ENCODE results near the gene CACNA1D.
"Not testable (repeated sequence)": the region's sequence is repeated elsewhere in the genome, so short reads cannot be mapped to it uniquely, and the experiment has no call there.

CACNA1D gene

GRCh38 chr3:53493963-53494791 is at the start of gene CACNA1D:
CACNA1D (plus strand) TSS chr3:53494611; CDS start chr3:53495167, 556 bp downstream.
- Histone ChIP-seq H3K27me3 (ENCODE audit: control insufficient read depth, insufficient read depth, low read length) (peaks cover 82% of the 10 kb centered on the region), H3K9me3 (ENCODE audit: control insufficient read depth, insufficient read depth, low read depth, low read length) (no peaks in the 10 kb centered on the region), H3K27ac (ENCODE audit: low read depth, low read length) (no peak within 1 kb of the TSS), H3K4me3 (ENCODE audit: low read depth, low read length) (peak within 1 kb of the TSS; percentile 74), H3K36me3 (ENCODE audit: control insufficient read depth, insufficient read depth, low read length) (no peaks in the 10 kb centered on the region), H3K9ac (ENCODE audit: low read length) (peak within 1 kb of the TSS; percentile 12), H3K4me1 (ENCODE audit: control insufficient read depth, insufficient read depth, low read length) (peaks cover 9% of the 10 kb centered on the region; the same call in 1 of the 2 replicates)

- Histone ChIP-seq H3K9me3 (ENCODE audit: control insufficient read depth, insufficient read depth, low read depth, low read length) (no peaks in the 10 kb centered on the region), H3K27me3 (ENCODE audit: control insufficient read depth, insufficient read depth, low read length) (peaks cover 35% of the 10 kb centered on the region), H3K4me3 (ENCODE audit: low read depth, low read length) (no peak overlapping the region), H3K27ac (ENCODE audit: low read depth, low read length) (no peak overlapping the region), H3K9ac (ENCODE audit: low read length) (no peak overlapping the region), H3K36me3 (ENCODE audit: control insufficient read depth, insufficient read depth, low read length) (no peaks in the 10 kb centered on the region), H3K4me1 (ENCODE audit: control insufficient read depth, insufficient read depth, low read length) (no peaks in the 10 kb centered on the region)
Observed at GRCh38 chr3:53457068-53457467, 37.3 kb upstream of the CACNA1D start.

GRCh38 chr3:53460326-53460725 is 34.1 kb upstream of the CACNA1D start:
- no peaks in the 10 kb centered on the region for H3K9me3 ChIP-seq (ENCODE audit: control insufficient read depth, insufficient read depth, low read depth, low read length)
- no peaks in the 10 kb centered on the region for H3K4me1 ChIP-seq (ENCODE audit: control insufficient read depth, insufficient read depth, low read length)
- H3K4me3 ChIP-seq (ENCODE audit: low read depth, low read length) = no peak overlapping the region
- no peaks in the 10 kb centered on the region for H3K36me3 ChIP-seq (ENCODE audit: control insufficient read depth, insufficient read depth, low read length)
- no peak overlapping the region for H3K9ac ChIP-seq (ENCODE audit: low read length)
- H3K27me3 ChIP-seq (ENCODE audit: control insufficient read depth, insufficient read depth, low read length) = peaks cover 22% of the 10 kb centered on the region; the same call in 1 of the 2 replicates
- no peak overlapping the region for H3K27ac ChIP-seq (ENCODE audit: low read depth, low read length)

GRCh38 chr3:53464424-53464823 is 30.0 kb upstream of the CACNA1D start:
- no peak overlapping the region for H3K4me3 ChIP-seq (ENCODE audit: low read depth, low read length)
- no peak overlapping the region for H3K9ac ChIP-seq (ENCODE audit: low read length)
- no peaks in the 10 kb centered on the region; the same call in 1 of the 2 replicates for H3K27me3 ChIP-seq (ENCODE audit: control insufficient read depth, insufficient read depth, low read length)
- no peaks in the 10 kb centered on the region for H3K4me1 ChIP-seq (ENCODE audit: control insufficient read depth, insufficient read depth, low read length)
- H3K36me3 ChIP-seq (ENCODE audit: control insufficient read depth, insufficient read depth, low read length) = no peaks in the 10 kb centered on the region
- H3K9me3 ChIP-seq (ENCODE audit: control insufficient read depth, insufficient read depth, low read depth, low read length) = no peaks in the 10 kb centered on the region
- H3K27ac ChIP-seq (ENCODE audit: low read depth, low read length) = no peak overlapping the region

- H3K36me3 ChIP-seq (ENCODE audit: control insufficient read depth, insufficient read depth, low read length) = not testable (repeated sequence)
Observed at GRCh38 chr3:53469758-53470157, 24.7 kb upstream of the CACNA1D start.

GRCh38 chr3:53473422-53473821 is 21.0 kb upstream of the CACNA1D start:
- H3K9ac ChIP-seq (ENCODE audit: low read length) = no peak overlapping the region
- H3K4me3 ChIP-seq (ENCODE audit: low read depth, low read length) = no peak overlapping the region
- H3K4me1 ChIP-seq (ENCODE audit: control insufficient read depth, insufficient read depth, low read length) = peaks cover 10% of the 10 kb centered on the region; the same call in 1 of the 2 replicates
- H3K36me3 ChIP-seq (ENCODE audit: control insufficient read depth, insufficient read depth, low read length) = no peaks in the 10 kb centered on the region
- H3K9me3 ChIP-seq (ENCODE audit: control insufficient read depth, insufficient read depth, low read depth, low read length) = no peaks in the 10 kb centered on the region
- H3K27ac ChIP-seq (ENCODE audit: low read depth, low read length) = no peak overlapping the region
- H3K27me3 ChIP-seq (ENCODE audit: control insufficient read depth, insufficient read depth, low read length) = no peaks in the 10 kb centered on the region

More at GRCh38 chr3:53469758-53470157, 24.7 kb upstream of the CACNA1D start:
- not testable (repeated sequence) for H3K9ac ChIP-seq (ENCODE audit: low read length); H3K27me3 ChIP-seq (ENCODE audit: control insufficient read depth, insufficient read depth, low read length); H3K4me3 ChIP-seq (ENCODE audit: low read depth, low read length); H3K4me1 ChIP-seq (ENCODE audit: control insufficient read depth, insufficient read depth, low read length); H3K27ac ChIP-seq (ENCODE audit: low read depth, low read length); H3K9me3 ChIP-seq (ENCODE audit: control insufficient read depth, insufficient read depth, low read depth, low read length)

GRCh38 chr3:53476372-53476771 is 18.0 kb upstream of the CACNA1D start:
- H3K27me3 ChIP-seq (ENCODE audit: control insufficient read depth, insufficient read depth, low read length); H3K27ac ChIP-seq (ENCODE audit: low read depth, low read length); H3K9ac ChIP-seq (ENCODE audit: low read length); H3K9me3 ChIP-seq (ENCODE audit: control insufficient read depth, insufficient read depth, low read depth, low read length); H3K36me3 ChIP-seq (ENCODE audit: control insufficient read depth, insufficient read depth, low read length); H3K4me3 ChIP-seq (ENCODE audit: low read depth, low read length): not testable (repeated sequence)
- peaks cover 11% of the 10 kb centered on the region; the same call in 1 of the 2 replicates for H3K4me1 ChIP-seq (ENCODE audit: control insufficient read depth, insufficient read depth, low read length)

GRCh38 chr3:53477689-53478088 is 16.7 kb upstream of the CACNA1D start:
- not testable (repeated sequence) for H3K27me3 ChIP-seq (ENCODE audit: control insufficient read depth, insufficient read depth, low read length); H3K9me3 ChIP-seq (ENCODE audit: control insufficient read depth, insufficient read depth, low read depth, low read length); H3K27ac ChIP-seq (ENCODE audit: low read depth, low read length); H3K36me3 ChIP-seq (ENCODE audit: control insufficient read depth, insufficient read depth, low read length); H3K4me3 ChIP-seq (ENCODE audit: low read depth, low read length); H3K9ac ChIP-seq (ENCODE audit: low read length)
- peaks cover 11% of the 10 kb centered on the region; the same call in 1 of the 2 replicates for H3K4me1 ChIP-seq (ENCODE audit: control insufficient read depth, insufficient read depth, low read length)

GRCh38 chr3:53478166-53478830 is 16.1 kb upstream of the CACNA1D start:
- Histone ChIP-seq H3K9ac (ENCODE audit: low read length) (no peak overlapping the region), H3K9me3 (ENCODE audit: control insufficient read depth, insufficient read depth, low read depth, low read length) (no peaks in the 10 kb centered on the region), H3K27me3 (ENCODE audit: control insufficient read depth, insufficient read depth, low read length) (no peaks in the 10 kb centered on the region), H3K4me3 (ENCODE audit: low read depth, low read length) (no peak overlapping the region), H3K27ac (ENCODE audit: low read depth, low read length) (no peak overlapping the region), H3K4me1 (ENCODE audit: control insufficient read depth, insufficient read depth, low read length) (peaks cover 10% of the 10 kb centered on the region; the same call in 1 of the 2 replicates), H3K36me3 (ENCODE audit: control insufficient read depth, insufficient read depth, low read length) (no peaks in the 10 kb centered on the region)

- peaks cover 2% of the 10 kb centered on the region; the same call in 1 of the 2 replicates for H3K27me3 ChIP-seq (ENCODE audit: control insufficient read depth, insufficient read depth, low read length)
- H3K27ac ChIP-seq (ENCODE audit: low read depth, low read length) = no peak overlapping the region
- H3K36me3 ChIP-seq (ENCODE audit: control insufficient read depth, insufficient read depth, low read length) = no peaks in the 10 kb centered on the region
- no peak overlapping the region for H3K4me3 ChIP-seq (ENCODE audit: low read depth, low read length)
- peaks cover 5% of the 10 kb centered on the region; the same call in 1 of the 2 replicates for H3K4me1 ChIP-seq (ENCODE audit: control insufficient read depth, insufficient read depth, low read length)
- H3K9ac ChIP-seq (ENCODE audit: low read length) = no peak overlapping the region
- no peaks in the 10 kb centered on the region for H3K9me3 ChIP-seq (ENCODE audit: control insufficient read depth, insufficient read depth, low read depth, low read length)
Observed at GRCh38 chr3:53478921-53479664, 15.3 kb upstream of the CACNA1D start.
